Measurements from ENCODE around the gene GRK5.

Gene GRK5

DNA sequence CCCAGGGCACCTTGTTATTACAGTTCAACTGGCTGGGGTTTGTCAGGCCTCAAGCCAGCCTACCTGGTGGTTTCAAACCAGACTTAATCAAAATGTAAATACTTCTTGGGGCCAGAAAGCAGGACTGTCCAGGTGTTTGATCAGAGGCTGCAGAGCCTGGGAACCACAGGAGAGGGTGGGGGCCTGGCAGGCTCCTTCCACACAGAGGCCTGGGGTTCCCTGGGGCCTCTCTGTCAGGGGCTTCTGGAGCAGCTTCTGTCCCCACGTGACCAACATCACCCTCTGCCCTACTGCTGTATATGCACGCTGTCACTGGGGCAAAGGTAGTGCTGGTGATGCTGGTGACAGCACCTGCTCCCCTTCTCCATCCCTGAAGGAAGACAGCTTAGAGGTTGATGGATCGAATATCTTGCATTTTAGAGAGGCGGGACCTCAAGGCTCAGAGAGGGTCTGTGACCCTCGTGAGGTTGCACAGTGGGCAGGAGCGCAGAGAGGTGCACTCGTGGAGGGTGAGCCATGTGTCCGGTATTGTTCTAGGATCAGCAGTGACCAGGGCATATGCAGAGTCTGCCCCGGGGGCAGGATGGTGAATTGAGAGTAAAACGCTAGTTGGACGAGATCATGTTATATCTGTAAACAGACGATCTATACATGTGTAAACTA is 95.4 kb downstream of the GRK5 start:
- no peak for DNase-seq

- DNase-seq, result no peak
These were observed 96.5 kb downstream of the GRK5 start for GRCh38 chr10:119303886-119304285.

- no peak for DNase-seq
These were observed 97.2 kb downstream of the GRK5 start for GRCh38 chr10:119304541-119304940.

- DNase-seq, result no peak
These were observed 98.6 kb downstream of the GRK5 start for GRCh38 chr10:119305860-119306513.

GRCh38 chr10:119306514-119306951 is 99.2 kb downstream of the GRK5 start:
- DNase-seq, result no peak

DNA sequence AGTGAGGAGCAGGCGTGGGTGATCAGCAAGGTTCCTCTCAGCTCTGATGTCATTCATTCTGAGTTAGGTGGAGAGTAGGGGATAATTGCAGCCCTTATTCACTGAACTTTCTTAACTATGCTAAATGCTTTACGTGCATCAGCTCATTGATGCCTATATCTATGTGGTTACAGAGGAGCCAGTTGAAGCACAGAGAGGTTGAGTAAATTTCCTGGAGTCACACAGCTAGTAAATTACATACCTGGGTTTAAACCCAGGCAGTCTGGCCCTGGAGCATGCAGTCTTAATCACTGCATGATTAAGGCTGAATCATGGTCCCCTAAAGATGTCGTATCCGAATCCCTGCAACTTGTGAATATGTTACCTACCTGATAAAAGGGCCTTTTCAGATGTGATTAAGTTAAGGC is 99.6 kb downstream of the GRK5 start:
- no peak for DNase-seq

DNA sequence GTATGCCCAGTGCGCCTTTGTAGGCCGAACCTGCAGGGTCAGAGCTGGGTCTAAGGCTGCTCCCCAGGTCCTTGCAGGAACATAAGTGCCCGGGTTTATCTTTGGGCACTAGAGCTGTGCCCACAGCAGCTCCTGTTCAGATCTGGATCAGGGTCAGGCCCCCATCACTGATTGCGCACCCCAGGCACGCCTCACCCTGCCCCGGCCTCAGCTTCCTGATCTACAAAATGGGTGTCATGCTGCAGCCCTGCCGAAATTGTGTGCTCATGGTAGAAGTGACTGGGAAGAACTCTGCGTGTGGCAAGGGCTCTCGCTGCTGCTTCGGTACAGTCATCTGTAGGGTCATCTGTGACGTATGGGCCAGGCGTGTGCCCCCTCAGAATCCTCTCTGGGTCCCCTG is 100.7 kb downstream of the GRK5 start:
- no peak for DNase-seq

DNA sequence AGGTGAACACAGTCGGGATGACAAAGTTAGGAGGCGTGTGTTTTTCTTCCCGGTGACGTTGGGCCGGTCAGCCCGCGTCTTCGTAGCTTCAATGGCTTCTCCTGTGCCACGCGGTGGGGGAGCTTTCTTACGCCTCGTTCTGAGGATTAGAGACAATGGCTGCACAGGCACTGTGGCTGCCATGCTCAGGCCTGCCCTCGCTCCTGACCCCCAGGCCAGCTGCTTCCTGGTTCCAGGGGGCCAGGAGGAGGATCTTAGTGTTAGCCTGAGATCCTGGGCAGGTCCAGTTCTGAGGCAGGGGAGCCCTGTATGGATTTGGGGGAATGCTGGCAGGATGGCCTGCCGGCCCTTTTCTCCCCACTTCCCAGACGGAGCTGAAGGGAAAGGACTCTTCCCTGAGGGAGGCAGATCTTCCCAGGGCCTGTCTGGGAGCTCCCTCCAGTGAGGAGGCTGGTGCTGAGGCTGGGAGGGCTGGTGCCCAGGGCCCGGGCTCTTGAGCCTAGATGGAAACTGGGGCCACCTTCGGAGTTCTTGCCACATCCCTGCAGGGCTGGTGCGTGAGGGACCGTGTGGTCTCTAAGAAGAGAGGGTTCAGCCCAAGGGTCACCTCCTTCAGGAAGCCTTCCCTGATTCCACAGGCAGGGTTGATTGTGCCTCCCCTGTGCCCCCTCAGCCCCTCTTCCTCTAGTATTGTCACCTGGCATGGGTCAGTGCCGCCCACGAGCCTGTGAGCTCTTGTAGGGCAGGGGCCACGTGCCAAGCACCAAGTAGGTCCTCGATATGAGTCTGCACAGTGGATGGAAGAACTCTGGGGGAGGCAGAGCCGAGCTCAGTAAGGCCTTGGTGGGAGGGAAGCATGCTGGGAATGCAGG is 101.4 kb downstream of the GRK5 start:
- DNase-seq, result no peak

- DNase-seq, result no peak
These were observed 102.0 kb downstream of the GRK5 start for GRCh38 chr10:119309423-119309770.

DNA sequence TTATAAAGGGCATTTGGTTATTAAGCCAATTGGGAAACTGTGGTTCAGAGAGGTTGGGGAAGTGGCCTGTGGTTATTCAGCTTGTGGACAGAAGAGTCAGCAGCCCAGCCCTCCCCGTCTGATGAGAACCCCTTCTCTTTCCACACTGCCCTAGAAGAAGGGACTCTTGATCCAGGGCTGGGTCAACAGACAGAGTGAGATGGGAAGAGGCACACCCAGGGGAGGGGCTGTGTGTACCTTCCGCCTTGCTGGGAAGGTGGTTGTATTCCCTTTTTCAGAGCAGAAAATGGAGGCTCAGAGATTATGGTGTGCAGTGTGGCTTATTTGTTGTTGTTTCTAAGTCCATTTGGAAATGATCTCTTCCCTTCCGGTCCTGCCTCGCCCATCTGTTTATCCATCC is 103.4 kb downstream of the GRK5 start:
- no peak for DNase-seq

GRCh38 chr10:119312241-119312640 is 104.9 kb downstream of the GRK5 start:
- no peak for DNase-seq

GRCh38 chr10:119313024-119313423 is 105.7 kb downstream of the GRK5 start:
- no peak for DNase-seq

GRCh38 chr10:119313644-119314043 is 106.3 kb downstream of the GRK5 start:
- no peak for DNase-seq

DNA sequence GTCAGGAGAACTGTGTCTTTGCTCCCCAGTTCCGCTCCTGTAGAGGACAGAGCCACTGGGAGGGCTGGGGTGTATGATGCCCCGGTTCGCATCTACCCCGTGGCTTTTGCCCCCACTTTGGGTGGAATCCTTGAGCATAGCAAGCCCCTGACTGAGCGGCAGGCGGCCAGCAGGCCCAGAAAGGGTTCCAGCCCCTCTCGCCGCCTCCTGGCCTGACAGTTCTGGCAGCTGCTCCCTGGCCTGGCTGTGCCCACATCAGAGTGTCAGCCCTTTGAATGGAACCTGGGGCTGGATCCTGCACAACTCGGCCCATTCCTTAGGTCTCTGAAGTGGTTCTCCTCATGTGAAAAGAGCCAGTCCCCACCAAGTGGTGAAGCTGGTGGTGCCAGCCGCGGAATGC is 106.7 kb downstream of the GRK5 start:
- no peak for DNase-seq

- DNase-seq, result no peak
These were observed 107.1 kb downstream of the GRK5 start for GRCh38 chr10:119314486-119314885.

DNA sequence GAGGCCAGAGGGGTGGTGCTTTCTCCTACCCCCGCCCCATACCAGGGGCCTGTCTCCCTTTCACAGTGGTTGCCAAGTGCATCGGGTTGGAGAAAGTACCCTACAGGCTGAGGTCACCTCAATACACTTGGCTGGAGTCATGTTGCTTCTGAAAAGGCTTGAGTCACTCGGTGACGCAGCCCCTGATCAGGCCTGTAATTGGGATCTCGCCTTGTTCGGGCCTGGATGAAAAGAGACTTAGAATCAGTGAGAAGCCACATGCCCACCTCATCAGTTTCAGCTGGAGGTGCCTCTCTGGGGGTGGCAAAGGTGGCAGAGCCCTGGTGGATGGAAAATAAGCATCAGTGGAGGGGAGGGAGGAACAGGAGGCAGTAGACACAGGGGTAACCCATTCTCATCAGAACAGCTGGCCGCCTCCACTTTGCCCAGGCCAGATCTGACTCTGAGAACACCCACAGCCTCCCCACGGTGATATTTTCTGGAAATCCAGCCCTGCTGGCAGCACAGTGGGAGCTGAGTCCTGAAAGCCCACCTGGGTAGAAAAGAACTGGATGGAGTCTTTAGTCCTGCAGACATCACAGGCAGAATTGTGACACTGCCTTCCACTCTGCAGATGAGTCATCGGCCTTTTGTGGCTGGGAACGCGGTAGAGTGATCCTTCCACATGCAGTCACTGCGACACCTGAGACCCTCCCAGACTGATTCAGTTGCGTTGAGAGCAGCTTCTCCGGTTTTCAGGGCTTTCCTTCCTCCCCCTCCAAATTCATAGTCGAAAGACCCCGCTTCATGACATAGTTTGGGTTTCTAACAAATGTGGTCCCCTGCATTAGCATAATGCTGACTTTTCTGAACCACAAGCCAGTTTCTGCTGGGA is 108.0 kb downstream of the GRK5 start:
- DNase-seq, result no peak

GRCh38 chr10:119316002-119316358 is 108.6 kb downstream of the GRK5 start:
- no peak for DNase-seq

DNA sequence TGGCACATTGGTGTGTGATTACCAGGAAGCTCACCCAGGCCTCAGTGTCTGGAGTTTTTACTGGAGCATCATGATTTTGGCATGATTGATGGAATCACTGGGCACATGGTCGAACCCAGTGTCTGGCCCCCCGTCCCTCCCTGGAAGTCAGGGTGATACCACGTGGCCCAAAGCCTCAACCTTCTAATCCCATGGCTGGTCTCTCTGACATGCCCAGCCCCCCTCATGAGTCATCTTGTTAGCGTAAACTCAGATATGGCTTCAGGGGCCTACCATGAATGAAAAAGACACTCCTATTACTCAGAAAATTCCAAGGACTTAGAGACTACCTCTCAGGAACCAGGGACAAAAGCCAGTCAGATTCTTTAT is 109.3 kb downstream of the GRK5 start:
- no peak for DNase-seq

GRCh38 chr10:119318411-119319160 is 111.2 kb downstream of the GRK5 start:
- no peak for DNase-seq

- DNase-seq, result no peak
These were observed 112.0 kb downstream of the GRK5 start for GRCh38 chr10:119319161-119319919.

DNA sequence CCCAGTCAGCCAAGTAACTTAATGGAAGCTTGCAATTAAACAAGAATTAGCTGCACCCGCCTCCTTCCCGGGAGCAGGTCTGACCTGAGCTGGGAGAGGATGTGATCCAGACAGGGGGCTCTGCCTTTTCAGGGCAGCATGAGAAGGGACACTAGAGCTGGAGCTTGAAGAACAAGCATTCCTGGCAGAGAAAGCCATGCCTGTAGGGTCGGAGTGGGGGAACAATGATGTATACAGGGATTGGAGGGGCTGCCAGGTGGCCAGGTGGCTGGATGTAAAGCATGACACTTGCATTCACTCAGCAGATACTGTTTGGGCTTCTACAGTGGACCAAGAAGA is 112.5 kb downstream of the GRK5 start:
- DNase-seq, result no peak

- no peak for DNase-seq
These were observed 113.6 kb downstream of the GRK5 start for GRCh38 chr10:119320981-119321380.
